Loucy (cell line): ENCODE results near the gene BRAF.

Experiments
- EZH2phosphoT487 ChIP-seq: fragments of 200-600 bp; IDR thresholded peaks from 2 replicates; pipeline ENCODE4 v1.6.1; 2018; ENCODE audit warnings: antibody characterized with exemption, mild to moderate bottlenecking, moderate library complexity, borderline replicate concordance
- TF ChIP-seq, protein P1 (sequence below): fragments of 200-600 bp; sonication (generic); conservative IDR thresholded peaks from 2 replicates; pipeline ENCODE4 v1.5.1; 2014; ENCODE audit warnings: mild to moderate bottlenecking, antibody characterized with exemption, low read length

DNA sequence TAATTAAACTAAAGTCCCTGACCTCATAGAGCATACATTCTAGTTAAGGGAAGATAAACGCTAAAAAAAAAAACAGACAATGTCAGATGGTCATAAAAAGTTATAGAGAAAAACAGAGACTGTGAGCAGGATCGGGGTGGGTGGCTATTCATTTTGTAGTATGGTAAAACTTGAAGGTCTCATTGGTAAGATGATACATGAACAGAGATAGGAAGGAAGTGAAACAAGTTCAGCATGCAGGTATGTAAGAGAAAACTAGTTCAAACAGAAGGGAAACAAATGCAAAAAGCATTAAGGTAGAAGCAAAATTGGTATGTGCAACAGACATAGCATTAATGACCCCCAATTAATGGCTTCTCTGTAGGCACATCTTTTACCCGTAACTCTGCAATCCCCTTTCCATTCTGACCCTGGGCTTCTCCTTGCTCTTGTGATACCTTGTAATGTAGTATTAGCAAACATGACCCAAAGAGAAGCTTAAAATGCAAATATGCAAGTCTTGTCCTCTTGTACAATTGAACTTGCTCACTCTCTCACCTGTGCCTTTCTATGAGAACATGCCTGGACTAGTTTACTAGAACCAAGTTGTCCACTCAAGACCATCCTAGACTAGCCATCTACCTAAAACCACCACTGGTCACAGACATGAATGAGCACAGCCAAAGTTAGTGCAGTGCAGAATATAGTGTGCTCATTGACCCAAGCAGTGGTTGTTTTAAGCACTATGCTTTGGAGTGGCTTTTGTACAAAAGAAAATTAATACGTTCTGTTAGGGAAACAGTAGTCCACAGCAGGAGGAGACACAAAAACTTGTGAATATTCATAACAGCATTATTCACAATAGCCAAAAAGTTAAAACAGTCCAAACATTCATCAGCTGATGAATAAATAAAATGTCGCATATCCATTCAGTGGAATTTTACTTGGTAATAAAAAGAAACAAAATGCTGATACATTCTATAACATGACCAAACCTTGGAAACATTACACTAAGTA lies 57.0 kb downstream of the BRAF start:
- TF ChIP-seq, protein P1, sequence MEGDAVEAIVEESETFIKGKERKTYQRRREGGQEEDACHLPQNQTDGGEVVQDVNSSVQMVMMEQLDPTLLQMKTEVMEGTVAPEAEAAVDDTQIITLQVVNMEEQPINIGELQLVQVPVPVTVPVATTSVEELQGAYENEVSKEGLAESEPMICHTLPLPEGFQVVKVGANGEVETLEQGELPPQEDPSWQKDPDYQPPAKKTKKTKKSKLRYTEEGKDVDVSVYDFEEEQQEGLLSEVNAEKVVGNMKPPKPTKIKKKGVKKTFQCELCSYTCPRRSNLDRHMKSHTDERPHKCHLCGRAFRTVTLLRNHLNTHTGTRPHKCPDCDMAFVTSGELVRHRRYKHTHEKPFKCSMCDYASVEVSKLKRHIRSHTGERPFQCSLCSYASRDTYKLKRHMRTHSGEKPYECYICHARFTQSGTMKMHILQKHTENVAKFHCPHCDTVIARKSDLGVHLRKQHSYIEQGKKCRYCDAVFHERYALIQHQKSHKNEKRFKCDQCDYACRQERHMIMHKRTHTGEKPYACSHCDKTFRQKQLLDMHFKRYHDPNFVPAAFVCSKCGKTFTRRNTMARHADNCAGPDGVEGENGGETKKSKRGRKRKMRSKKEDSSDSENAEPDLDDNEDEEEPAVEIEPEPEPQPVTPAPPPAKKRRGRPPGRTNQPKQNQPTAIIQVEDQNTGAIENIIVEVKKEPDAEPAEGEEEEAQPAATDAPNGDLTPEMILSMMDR, result no peak
- TF ChIP-seq EZH2phosphoT487, result no peak
